ENCODE results near the gene ADAMTSL3.

GRCh38 chr15:84003791-84004503, 350.0 kb downstream of the ADAMTSL3 start:
- TF ChIP-seq CTCF (conservative IDR thresholded peaks at IDR 0.05; ENCODE audit: low read depth in 2 of 2) (no peak), POLR2AphosphoS5 (IDR thresholded peaks at IDR 0.05; ENCODE audit: low read depth) (no peak), CREB1 (CRISPR knock-in tag; IDR thresholded peaks at IDR 0.05; ENCODE audit: low read depth) (no peak), EZH2 (IDR thresholded peaks at IDR 0.05; ENCODE audit: low read depth, unreplicated experiment) (no peak), EZH2phosphoT487 (IDR thresholded peaks at IDR 0.05; ENCODE audit: unreplicated experiment) (no peak), REST (IDR thresholded peaks at IDR 0.05; ENCODE audit: unreplicated experiment) (no peak), JUNB (IDR thresholded peaks at IDR 0.05; ENCODE audit: unreplicated experiment) (no peak), ZNF331 (CRISPR knock-in tag; IDR thresholded peaks at IDR 0.05; ENCODE audit: low read depth) (no peak), ETS1 (IDR thresholded peaks at IDR 0.05) (no peak), NANOG (IDR thresholded peaks at IDR 0.05; ENCODE audit: borderline replicate concordance) (no peak), ZNF462 (CRISPR knock-in tag; IDR thresholded peaks at IDR 0.05) (no peak), ZNF114 (CRISPR knock-in tag; IDR thresholded peaks at IDR 0.05) (no peak)
